ENCODE results near the gene IRGQ.

The IRGQ gene

DNA sequence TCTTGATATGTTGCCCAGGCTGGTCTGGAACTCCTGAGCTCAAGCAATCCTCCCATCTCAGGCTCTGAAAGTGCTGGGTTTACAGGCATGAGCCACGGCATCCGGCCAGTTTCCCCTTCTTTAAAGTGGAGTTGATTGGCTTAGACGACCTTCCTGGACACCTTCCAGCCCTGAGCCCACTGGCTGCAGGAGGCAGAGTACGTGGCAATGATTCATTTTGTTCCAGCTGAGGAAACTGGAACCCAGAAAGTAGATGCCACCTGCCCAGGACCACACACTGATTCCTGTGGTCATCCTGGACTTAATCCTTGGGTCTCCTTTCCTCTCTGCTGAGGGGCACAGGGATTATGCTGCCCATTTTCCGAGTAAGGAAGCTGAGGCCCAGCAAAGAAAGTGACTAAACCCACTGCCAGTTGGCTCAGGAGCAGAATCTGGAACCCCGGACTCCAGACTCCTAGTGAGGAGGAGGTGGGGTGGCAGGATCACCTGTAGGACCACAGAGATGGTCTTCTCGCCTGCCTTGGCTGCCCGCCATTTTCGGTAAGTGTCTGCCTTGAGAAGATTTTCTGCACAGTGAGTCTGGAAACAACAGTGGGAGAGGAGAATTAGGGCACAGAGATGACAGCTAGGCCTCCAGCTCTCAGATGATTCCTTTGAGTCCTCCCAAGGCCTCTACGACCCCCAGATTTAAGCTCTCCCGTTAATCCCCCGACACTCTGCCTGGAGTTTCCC, 21.3 kb downstream of the IRGQ start:
- DNase-seq (ENCODE audit: low read depth, low spot score), result peak; percentile 52
- in situ Hi-C loops (cut with HindIII; ENCODE audit: low sequenced_read_pairs), result no loop called here
- H3K4me3 ChIP-seq (ENCODE audit: low read depth, low read length), result peak overlapping the region; percentile 88
- TF ChIP-seq, protein P1, sequence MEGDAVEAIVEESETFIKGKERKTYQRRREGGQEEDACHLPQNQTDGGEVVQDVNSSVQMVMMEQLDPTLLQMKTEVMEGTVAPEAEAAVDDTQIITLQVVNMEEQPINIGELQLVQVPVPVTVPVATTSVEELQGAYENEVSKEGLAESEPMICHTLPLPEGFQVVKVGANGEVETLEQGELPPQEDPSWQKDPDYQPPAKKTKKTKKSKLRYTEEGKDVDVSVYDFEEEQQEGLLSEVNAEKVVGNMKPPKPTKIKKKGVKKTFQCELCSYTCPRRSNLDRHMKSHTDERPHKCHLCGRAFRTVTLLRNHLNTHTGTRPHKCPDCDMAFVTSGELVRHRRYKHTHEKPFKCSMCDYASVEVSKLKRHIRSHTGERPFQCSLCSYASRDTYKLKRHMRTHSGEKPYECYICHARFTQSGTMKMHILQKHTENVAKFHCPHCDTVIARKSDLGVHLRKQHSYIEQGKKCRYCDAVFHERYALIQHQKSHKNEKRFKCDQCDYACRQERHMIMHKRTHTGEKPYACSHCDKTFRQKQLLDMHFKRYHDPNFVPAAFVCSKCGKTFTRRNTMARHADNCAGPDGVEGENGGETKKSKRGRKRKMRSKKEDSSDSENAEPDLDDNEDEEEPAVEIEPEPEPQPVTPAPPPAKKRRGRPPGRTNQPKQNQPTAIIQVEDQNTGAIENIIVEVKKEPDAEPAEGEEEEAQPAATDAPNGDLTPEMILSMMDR (IDR thresholded peaks at IDR 0.05; ENCODE audit: low read depth, low read length), result no peak

DNA sequence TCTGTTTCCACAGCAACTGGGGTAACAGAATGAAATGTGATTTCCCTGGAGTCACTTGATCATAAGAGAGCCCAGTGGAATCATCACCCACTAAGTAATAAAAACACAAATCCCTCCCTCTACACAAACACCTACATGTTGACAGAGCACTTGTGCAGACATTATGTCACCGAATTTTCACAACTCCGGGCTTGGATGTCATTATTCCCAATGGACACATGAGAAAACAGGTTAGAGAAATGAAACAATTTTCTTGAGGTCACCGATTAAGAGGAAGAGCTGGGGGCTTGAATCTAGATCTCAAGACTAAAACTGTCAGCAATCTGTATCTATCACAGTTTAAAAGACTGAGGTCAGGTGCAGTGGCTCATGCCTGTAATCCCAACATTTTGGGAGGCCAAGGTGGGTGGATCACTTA, 23.8 kb downstream of the IRGQ start:
- no peak for DNase-seq (ENCODE audit: low read depth, low spot score)
- TF ChIP-seq, protein P1 (IDR thresholded peaks at IDR 0.05; ENCODE audit: low read depth, low read length), result no peak
- in situ Hi-C loops (cut with HindIII; ENCODE audit: low sequenced_read_pairs), result no loop called here
- no peak overlapping the region for H3K4me3 ChIP-seq (ENCODE audit: low read depth, low read length)

DNA sequence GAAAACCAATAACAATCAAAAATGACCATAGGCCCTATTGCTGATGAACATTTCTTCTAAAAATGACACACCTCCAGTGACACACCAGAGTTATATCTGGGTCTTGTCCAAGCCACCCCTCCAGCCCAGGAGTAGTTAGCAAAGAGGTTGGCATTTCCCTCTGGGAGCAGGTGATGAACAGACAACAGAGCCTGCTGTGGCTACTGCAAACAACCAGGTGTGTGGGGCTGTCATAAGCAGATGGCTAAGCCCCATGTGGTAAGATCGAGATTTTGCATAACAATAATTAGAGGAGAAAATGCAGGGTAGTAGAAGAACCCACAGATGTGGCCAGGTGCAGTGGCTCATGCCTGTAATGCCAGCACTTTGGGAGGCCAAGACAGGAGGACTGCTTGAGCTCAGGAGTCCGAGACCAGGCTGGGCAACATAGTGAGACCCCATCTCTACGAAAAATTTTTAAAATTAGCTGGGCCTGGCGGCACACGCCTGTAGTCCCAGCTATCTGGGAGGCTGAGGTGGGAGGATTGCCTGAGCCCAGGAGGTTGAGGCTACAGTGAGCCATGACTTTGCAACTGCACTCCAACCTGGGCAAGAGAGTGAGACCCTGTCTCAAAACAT, 25.7 kb downstream of the IRGQ start:
- in situ Hi-C loops (cut with HindIII; ENCODE audit: low sequenced_read_pairs), result no loop called here
- no peak overlapping the region for H3K4me3 ChIP-seq (ENCODE audit: low read depth, low read length)
- TF ChIP-seq, protein P1 (IDR thresholded peaks at IDR 0.05; ENCODE audit: low read depth, low read length), result no peak
- DNase-seq (ENCODE audit: low read depth, low spot score), result no peak

DNA sequence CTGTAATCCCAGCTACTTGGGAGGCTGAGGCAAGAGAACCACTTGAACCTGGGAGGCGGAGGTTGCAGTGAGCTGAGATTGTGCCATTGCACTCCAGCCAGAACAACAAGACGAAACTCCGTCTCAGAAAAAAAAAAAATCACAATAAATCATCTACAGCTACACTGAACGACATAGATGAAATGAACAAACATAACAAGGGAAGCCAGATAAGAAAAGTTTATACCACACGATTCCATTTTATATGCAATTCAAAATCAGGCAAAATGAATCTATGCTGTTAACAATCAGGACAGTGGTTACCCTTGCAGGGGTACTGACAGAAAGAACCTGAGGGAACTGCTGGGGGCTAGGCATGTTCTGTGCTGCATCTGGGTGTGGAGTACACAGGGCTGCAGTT, 26.3 kb downstream of the IRGQ start:
- DNase-seq (ENCODE audit: low read depth, low spot score), result no peak
- H3K4me3 ChIP-seq (ENCODE audit: low read depth, low read length), result no peak overlapping the region
- TF ChIP-seq, protein P1 (IDR thresholded peaks at IDR 0.05; ENCODE audit: low read depth, low read length), result no peak
- in situ Hi-C loops (cut with HindIII; ENCODE audit: low sequenced_read_pairs), result no loop called here

DNA sequence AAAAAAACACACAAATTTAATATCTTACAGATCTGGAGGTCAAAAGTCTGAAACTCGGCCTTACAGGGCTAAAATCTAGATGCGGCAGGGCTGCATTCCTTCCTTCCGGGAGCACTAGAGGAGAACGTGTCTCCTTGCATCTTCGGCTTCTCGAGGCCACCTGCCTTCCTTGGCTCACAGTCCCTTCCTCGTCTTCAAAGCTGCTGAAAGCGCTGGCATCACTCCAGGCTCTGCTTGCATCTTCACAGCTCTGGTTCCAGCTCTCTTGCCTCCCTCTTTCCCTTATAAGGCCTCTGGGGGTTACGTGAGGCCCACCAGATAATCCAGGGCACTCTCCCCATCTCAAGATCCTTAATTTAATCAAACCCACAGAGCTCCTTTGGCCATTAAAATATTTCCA, 31.1 kb downstream of the IRGQ start:
- no peak for DNase-seq (ENCODE audit: low read depth, low spot score)
- H3K4me3 ChIP-seq (ENCODE audit: low read depth, low read length), result no peak overlapping the region
- TF ChIP-seq, protein P1 (IDR thresholded peaks at IDR 0.05; ENCODE audit: low read depth, low read length), result no peak
- in situ Hi-C loops (cut with HindIII; ENCODE audit: low sequenced_read_pairs), result no loop called here

DNA sequence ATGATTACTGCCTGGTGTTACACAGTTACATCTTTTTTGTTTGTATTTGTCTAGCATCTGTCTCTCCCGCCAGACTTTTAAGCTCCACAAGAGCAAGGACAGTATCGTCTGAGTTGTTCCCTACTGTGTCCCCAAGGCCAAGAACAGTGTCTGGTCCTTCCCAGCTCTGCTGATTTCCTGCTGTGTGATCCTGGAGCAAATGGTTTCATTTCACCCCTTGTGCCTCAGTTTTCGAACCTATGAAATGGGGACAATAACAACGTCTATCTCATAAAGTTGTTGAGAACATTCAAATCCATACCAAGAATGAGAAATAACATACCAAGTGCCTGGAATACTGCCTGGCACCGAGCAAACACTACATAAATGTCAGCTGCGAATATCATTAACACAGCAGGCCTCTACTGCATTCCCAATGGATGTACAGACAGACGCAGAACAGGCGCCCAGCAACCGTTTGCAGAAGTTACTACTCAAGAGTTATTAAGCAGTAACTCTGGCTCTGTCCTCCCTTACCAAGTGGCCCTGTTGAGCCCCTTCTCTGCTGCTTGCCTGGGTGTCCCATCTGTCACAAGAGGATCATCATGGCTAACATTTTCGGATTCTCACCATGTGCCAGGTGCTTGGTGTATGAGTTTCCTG, 32.0 kb downstream of the IRGQ start:
- TF ChIP-seq, protein P1 (IDR thresholded peaks at IDR 0.05; ENCODE audit: low read depth, low read length), result no peak
- no peak overlapping the region for H3K4me3 ChIP-seq (ENCODE audit: low read depth, low read length)
- in situ Hi-C loops (cut with HindIII; ENCODE audit: low sequenced_read_pairs), result no loop called here
- DNase-seq (ENCODE audit: low read depth, low spot score), result no peak
